GM19324 (cell line): ENCODE results near the gene ACLY.

ENCODE experiments used
- ATAC-seq: cut with Tn5 transposase; IDR thresholded peaks from one replicate; pipeline ENCODE4 v1.9.1; 2021; ENCODE audit warnings: mild to moderate bottlenecking, moderate library complexity; ENCODE audit not compliant: unreplicated experiment, low FRiP score

ACLY gene

GRCh38 chr17:41918314-41919164 lies at the start of gene ACLY:
Gene ACLY, minus strand, starts transcription at chr17:41918951. Its CDS starts 5,078 bp downstream, at chr17:41913873.
- ATAC-seq = peak; percentile 91

GRCh38 chr17:41967921-41968578 lies 49.3 kb upstream of the ACLY start:
- ATAC-seq = no peak

- ATAC-seq = no peak
These were observed 48.6 kb upstream of the ACLY start for GRCh38 chr17:41967141-41967920.

GRCh38 chr17:41966463-41967140 lies 47.9 kb upstream of the ACLY start, which contains the start of gene CNP:
Gene CNP, plus strand, starts transcription at chr17:41966795. Its CDS starts 90 bp downstream, at chr17:41966885.
- peak; percentile 88 for ATAC-seq

GRCh38 chr17:41965694-41966462 lies 47.1 kb upstream of the ACLY start:
- no peak for ATAC-seq

GRCh38 chr17:41962768-41963434 lies 44.1 kb upstream of the ACLY start:
- ATAC-seq = no peak

GRCh38 chr17:41962111-41962510 lies 43.4 kb upstream of the ACLY start:
- no peak for ATAC-seq

- ATAC-seq = no peak
These were observed 40.8 kb upstream of the ACLY start for GRCh38 chr17:41959336-41960095.

GRCh38 chr17:41959030-41959335 lies 40.2 kb upstream of the ACLY start:
- ATAC-seq = no peak

GRCh38 chr17:41957869-41958439 lies 39.2 kb upstream of the ACLY start:
- no peak for ATAC-seq

- ATAC-seq = no peak
These were observed 38.5 kb upstream of the ACLY start for GRCh38 chr17:41957031-41957868.

GRCh38 chr17:41956522-41956921 lies 37.8 kb upstream of the ACLY start:
- ATAC-seq = no peak

GRCh38 chr17:41948762-41949460 lies 30.2 kb upstream of the ACLY start:
- no peak for ATAC-seq

- ATAC-seq = no peak
These were observed 26.2 kb upstream of the ACLY start for GRCh38 chr17:41944943-41945342.

- no peak for ATAC-seq
These were observed 24.7 kb upstream of the ACLY start for GRCh38 chr17:41943492-41943891.

- no peak for ATAC-seq
These were observed 24.0 kb upstream of the ACLY start for GRCh38 chr17:41942626-41943373.
